ENCODE measurements around the gene POLR3A. TPM values are rescaled to one million over a fixed set of nuclear protein-coding genes. Genes with fewer than 3 reads are reported as not detected.

Gene POLR3A
- total RNA-seq, 4 donors from 2014 or later: 8.3 to 13.5 (median 12.0) TPM

- intact Hi-C loops (cut with DNase I): no loop called here
- peaks cover 24 to 98% (median 75%) of the 10 kb centered on the region in 3 donors for H3K36me3 ChIP-seq
Observed at GRCh38 chr10:77981281-77981680, 48.0 kb downstream of the POLR3A start.

GRCh38 chr10:77979221-77979620 is 50.1 kb downstream of the POLR3A start:
- Histone ChIP-seq H3K27ac (no peak overlapping the region), H3K27me3 (no peaks in the 10 kb centered on the region), H3K4me1 (peaks cover 0 to 10% (median 0%) of the 10 kb centered on the region in 3 donors), H3K9me3 (no peaks in the 10 kb centered on the region), H3K4me3 (no peak overlapping the region), H3K36me3 (peaks cover 24 to 91% (median 63%) of the 10 kb centered on the region in 3 donors)
- WGBS, 2 donors: 92 to 99% methylated on average over 2 to 10 of the region's 10 CpGs
- no peak for DNase-seq
- intact Hi-C loops (cut with DNase I): loop anchor here (10.0 kb wide), 1 partner anchor 134 kb away; no protein-coding TSS in a partner anchor
- TF ChIP-seq POLR2A (IDR thresholded peaks at IDR 0.05): no peak
- TF ChIP-seq CTCF (IDR thresholded peaks at IDR 0.05): no peak

More at GRCh38 chr10:77981281-77981680, 48.0 kb downstream of the POLR3A start:
- WGBS, 2 donors: 95 to 100% methylated on average over 3 to 13 of the region's 13 CpGs
- H3K4me1 ChIP-seq: peaks cover 0 to 14% (median 0%) of the 10 kb centered on the region in 3 donors
- H3K27me3 ChIP-seq: no peaks in the 10 kb centered on the region
- no peak for DNase-seq
- TF ChIP-seq CTCF (IDR thresholded peaks at IDR 0.05) (no peak), POLR2A (IDR thresholded peaks at IDR 0.05) (no peak)
- H3K4me3 ChIP-seq: no peak overlapping the region
- no peak overlapping the region for H3K27ac ChIP-seq
- H3K9me3 ChIP-seq: no peaks in the 10 kb centered on the region

- Histone ChIP-seq H3K27me3 (no peaks in the 10 kb centered on the region), H3K4me3 (no peak overlapping the region), H3K36me3 (peaks cover 24 to 83% (median 59%) of the 10 kb centered on the region in 3 donors), H3K27ac (no peak overlapping the region), H3K9me3 (no peaks in the 10 kb centered on the region), H3K4me1 (peaks cover 0 to 6% (median 0%) of the 10 kb centered on the region in 3 donors)
- no peak for DNase-seq
- intact Hi-C loops (cut with DNase I): loop anchor here (10.0 kb wide), 1 partner anchor 134 kb away; no protein-coding TSS in a partner anchor
- WGBS, 2 donors: 94 to 95% methylated on average over 6 of the region's 6 CpGs
- TF ChIP-seq CTCF (IDR thresholded peaks at IDR 0.05) (no peak), POLR2A (IDR thresholded peaks at IDR 0.05) (no peak)
Observed at GRCh38 chr10:77978360-77978759, 51.0 kb downstream of the POLR3A start.

DNA sequence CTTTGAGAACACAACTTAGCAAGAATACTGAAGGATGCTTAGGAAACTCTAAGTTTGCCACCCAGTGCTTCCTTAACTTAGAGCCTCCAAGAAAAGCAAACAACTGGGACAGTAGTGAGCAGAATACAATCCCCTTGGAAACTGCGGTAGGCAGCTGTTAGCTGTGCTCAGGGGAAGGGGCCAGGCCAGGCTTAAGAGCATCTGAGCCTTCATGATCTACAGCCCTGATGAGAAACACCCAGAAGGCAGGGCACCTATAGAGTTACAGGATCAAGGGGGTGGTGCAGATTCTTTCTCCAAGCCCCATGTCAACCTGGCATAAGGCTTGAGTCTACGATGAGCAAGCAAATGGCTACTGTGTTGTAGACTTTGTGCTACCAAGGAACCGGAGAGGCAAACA is 51.4 kb downstream of the POLR3A start:
- TF ChIP-seq POLR2A (IDR thresholded peaks at IDR 0.05): no peak
- no peak overlapping the region for H3K27ac ChIP-seq
- H3K4me1 ChIP-seq: peaks cover 0 to 6% (median 0%) of the 10 kb centered on the region in 3 donors
- 96 to 100% methylated on average over 2 to 3 of the region's 3 CpGs for WGBS, 2 donors
- peaks cover 24 to 78% (median 55%) of the 10 kb centered on the region in 3 donors for H3K36me3 ChIP-seq
- intact Hi-C loops (cut with DNase I): loop anchor here (10.0 kb wide), 1 partner anchor 133 kb away; no protein-coding TSS in a partner anchor
- no peaks in the 10 kb centered on the region for H3K27me3 ChIP-seq
- H3K9me3 ChIP-seq: no peaks in the 10 kb centered on the region
- H3K4me3 ChIP-seq: no peak overlapping the region
- DNase-seq: no peak

- 87 to 93% methylated on average over 5 to 6 of the region's 7 CpGs for WGBS, 2 donors
- Histone ChIP-seq H3K27ac (no peak overlapping the region), H3K27me3 (no peaks in the 10 kb centered on the region), H3K4me3 (no peak overlapping the region), H3K36me3 (peaks cover 24 to 69% (median 46%) of the 10 kb centered on the region in 3 donors), H3K4me1 (peaks cover 0 to 6% (median 0%) of the 10 kb centered on the region in 3 donors), H3K9me3 (no peaks in the 10 kb centered on the region)
- TF ChIP-seq CTCF (IDR thresholded peaks at IDR 0.05) (no peak), POLR2A (IDR thresholded peaks at IDR 0.05) (no peak)
- no peak for DNase-seq
- intact Hi-C loops (cut with DNase I): loop anchor here (10.0 kb wide), 1 partner anchor 132 kb away; no protein-coding TSS in a partner anchor
Observed at GRCh38 chr10:77977016-77977415, 52.3 kb downstream of the POLR3A start.

All from esophagus squamous epithelium (tissue), 5 donors.